ENCODE data around the gene KLHL25. TPM values are rescaled to one million over a fixed set of nuclear protein-coding genes. Genes with fewer than 3 reads are reported as not detected.
A peak's percentile ranks its signal among the peaks of the same experiment; 100 is the strongest.

Gene KLHL25
- total RNA-seq, 2 donors from 2014 or later = 6.6 to 12.7 TPM

DNA sequence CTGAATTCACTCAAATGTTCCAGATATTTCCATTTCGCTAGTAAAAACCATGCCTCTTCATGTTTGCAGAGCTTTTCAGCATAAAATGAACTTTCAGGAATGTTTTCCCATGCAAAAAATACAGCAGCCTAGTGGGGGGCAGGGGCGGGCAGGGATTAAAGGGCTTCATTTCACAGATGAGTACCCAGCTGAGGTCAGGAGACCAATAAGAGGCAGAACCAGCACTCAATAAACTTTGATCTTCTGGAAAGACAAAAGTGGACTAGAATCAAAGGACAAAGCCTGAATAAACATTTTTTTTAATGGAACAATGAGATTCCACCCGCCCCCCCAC is 8.0 kb downstream of the KLHL25 start:
- DNase-seq = no peak

DNA sequence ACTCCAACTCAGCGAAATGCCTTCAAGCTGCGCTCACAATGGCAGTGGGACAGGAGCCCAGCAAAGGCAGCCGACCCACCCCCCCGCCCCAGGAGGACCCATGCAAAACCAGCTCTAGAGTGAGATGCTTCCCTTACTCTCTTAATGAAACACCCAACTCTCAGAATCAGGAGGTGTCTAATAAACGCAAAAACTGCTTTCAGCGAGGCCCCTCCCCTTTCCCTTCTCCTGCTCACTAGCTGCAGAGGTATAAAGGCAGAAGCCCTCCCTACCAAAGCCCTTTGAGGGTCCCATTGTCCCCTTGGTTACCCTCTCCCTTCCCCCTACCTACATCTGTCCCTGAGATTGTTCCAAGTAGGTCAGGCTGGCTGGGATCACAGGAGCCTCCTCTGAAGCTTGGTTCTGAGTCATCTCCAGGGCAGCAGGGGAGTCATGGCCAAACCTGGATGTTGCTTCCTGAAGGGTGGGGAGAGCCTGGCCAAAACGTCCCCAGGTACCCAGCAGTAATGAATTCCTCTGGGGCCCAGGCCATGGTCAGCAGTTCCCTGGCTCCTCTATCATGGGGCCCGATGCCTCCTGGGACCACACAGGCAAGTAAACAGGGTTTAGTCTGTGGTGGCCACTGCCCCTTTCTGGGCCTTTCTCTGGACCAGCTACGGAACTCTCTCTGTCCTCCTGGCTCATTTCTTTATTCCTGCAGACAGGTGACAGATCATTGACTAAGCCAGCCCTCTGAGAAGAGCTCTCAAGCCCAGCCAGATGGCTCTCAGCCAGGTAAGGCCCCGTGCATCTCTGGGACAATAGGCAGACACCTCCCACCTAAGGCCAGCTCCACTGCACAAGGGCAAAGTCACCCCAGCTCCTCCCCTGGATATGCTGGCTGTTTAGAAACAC is 8.6 kb downstream of the KLHL25 start:
- Histone ChIP-seq H3K4me3 (no peak overlapping the region), H3K4me1 (peaks cover 13% of the 10 kb centered on the region), H3K9me3 (no peaks in the 10 kb centered on the region), H3K9ac (ENCODE audit: low read depth in 2 of 2, low read length in 2 of 2) (peak overlapping the region in 1 of 2 donors; percentile 20), H3K27me3 (no peaks in the 10 kb centered on the region), H3K27ac (no peak overlapping the region), H3K36me3 (no peaks in the 10 kb centered on the region)
- intact Hi-C loops (cut with DNase I) = no loop called here
- peak; percentile 83 for DNase-seq
- TF ChIP-seq, protein P1, sequence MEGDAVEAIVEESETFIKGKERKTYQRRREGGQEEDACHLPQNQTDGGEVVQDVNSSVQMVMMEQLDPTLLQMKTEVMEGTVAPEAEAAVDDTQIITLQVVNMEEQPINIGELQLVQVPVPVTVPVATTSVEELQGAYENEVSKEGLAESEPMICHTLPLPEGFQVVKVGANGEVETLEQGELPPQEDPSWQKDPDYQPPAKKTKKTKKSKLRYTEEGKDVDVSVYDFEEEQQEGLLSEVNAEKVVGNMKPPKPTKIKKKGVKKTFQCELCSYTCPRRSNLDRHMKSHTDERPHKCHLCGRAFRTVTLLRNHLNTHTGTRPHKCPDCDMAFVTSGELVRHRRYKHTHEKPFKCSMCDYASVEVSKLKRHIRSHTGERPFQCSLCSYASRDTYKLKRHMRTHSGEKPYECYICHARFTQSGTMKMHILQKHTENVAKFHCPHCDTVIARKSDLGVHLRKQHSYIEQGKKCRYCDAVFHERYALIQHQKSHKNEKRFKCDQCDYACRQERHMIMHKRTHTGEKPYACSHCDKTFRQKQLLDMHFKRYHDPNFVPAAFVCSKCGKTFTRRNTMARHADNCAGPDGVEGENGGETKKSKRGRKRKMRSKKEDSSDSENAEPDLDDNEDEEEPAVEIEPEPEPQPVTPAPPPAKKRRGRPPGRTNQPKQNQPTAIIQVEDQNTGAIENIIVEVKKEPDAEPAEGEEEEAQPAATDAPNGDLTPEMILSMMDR (IDR thresholded peaks at IDR 0.05) = no peak

More for the DNA sequence above, 8.0 kb downstream of the KLHL25 start:
- Histone ChIP-seq H3K4me1 (peaks cover 13% of the 10 kb centered on the region), H3K9me3 (no peaks in the 10 kb centered on the region), H3K4me3 (no peak overlapping the region), H3K27ac (no peak overlapping the region), H3K9ac (ENCODE audit: low read depth in 2 of 2, low read length in 2 of 2) (no peak overlapping the region), H3K36me3 (no peaks in the 10 kb centered on the region), H3K27me3 (no peaks in the 10 kb centered on the region)
- intact Hi-C loops (cut with DNase I) = no loop called here
- TF ChIP-seq, protein P1 (IDR thresholded peaks at IDR 0.05) = no peak

DNA sequence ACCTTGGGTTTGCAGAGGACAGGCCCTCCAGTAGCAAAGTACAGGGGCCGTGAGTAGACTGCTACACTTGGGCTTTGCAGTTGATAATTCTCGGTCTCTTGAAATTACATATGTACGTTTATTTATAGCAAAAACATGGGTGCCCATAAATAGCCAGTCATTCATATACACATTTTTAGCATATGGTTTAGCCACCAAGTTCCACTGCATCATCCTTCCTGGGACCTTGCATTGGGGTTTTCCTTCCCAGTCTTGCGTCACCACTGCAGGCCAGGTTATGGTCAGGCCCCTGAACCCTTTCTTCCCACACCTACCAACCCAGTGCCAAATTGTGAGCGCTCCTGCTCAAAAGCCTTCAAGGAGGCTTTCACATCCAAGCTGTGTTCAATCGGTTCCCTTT is 12.7 kb downstream of the KLHL25 start:
- intact Hi-C loops (cut with DNase I) = no loop called here
- no peak for DNase-seq

DNA sequence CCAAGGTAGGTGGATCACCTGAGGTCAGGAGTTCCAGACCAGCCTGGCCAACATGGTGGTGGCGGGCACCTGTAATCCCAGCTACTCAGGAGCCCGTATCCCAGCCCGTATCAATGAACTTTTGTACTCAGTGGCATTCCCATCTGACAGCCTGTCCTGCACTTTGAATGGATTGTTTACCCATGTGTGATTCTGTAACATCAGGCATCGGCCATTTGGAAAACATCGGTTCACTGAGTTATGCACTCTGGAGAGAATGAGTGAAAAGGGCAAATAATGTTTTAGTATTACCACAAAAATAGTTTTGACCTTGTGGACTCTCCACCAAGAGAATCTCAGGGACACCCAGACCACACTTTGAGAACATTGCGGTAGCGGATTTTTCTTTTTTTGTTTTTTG is 13.6 kb downstream of the KLHL25 start:
- Histone ChIP-seq H3K4me3 (no peak overlapping the region), H3K4me1 (peaks cover 7% of the 10 kb centered on the region), H3K27ac (no peak overlapping the region), H3K9ac (ENCODE audit: low read depth in 2 of 2, low read length in 2 of 2) (no peak overlapping the region), H3K36me3 (no peaks in the 10 kb centered on the region), H3K27me3 (no peaks in the 10 kb centered on the region), H3K9me3 (no peaks in the 10 kb centered on the region)
- DNase-seq = no peak
- intact Hi-C loops (cut with DNase I) = no loop called here
- TF ChIP-seq, protein P1 (IDR thresholded peaks at IDR 0.05) = no peak

More for the DNA sequence above, 12.7 kb downstream of the KLHL25 start:
- Histone ChIP-seq H3K4me1 (peaks cover 13% of the 10 kb centered on the region), H3K27me3 (no peaks in the 10 kb centered on the region), H3K36me3 (no peaks in the 10 kb centered on the region), H3K27ac (no peak overlapping the region), H3K9ac (ENCODE audit: low read depth in 2 of 2, low read length in 2 of 2) (no peak overlapping the region), H3K9me3 (no peaks in the 10 kb centered on the region), H3K4me3 (no peak overlapping the region)
- TF ChIP-seq, protein P1 (IDR thresholded peaks at IDR 0.05) = no peak

DNA sequence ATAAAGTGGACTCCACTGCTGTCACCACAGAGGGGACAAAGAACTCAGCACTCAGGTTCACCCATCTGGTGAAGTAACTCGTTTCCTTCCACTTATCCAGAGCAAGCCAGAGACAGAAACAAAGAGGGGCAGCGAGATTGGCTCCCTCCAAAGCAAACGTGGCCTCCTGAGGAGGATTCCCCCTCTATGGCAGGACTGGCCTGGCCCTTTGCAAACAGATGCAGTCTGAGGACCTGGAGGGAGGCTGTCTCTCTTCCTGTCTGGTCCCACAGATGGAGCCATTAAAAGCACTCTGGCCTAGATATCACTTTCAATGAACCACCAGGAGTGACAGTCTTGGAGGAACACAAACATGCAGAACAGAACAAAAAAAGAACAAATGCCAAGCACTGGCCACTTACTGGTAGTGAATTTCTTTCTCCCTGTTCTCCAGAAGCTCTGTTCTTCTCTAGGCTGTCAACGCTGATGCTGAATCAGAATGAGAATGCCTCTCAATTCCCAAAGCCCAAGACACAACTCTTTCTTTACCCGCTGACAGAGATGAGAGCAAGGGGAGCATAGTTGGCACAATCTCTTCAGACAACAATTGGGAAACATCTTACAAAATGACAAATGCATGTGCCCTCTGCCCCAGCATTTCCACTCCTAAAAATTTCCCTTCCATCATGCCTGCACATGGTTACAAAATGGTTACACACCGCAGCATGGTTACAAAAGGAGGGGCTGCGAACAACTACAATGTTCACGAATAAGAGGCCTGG is 14.3 kb downstream of the KLHL25 start:
- Histone ChIP-seq H3K4me1 (peaks cover 1% of the 10 kb centered on the region), H3K4me3 (no peak overlapping the region), H3K27me3 (no peaks in the 10 kb centered on the region), H3K9ac (ENCODE audit: low read depth in 2 of 2, low read length in 2 of 2) (no peak overlapping the region), H3K36me3 (no peaks in the 10 kb centered on the region), H3K27ac (no peak overlapping the region), H3K9me3 (no peaks in the 10 kb centered on the region)
- no peak for DNase-seq
- intact Hi-C loops (cut with DNase I) = no loop called here
- TF ChIP-seq, protein P1 (IDR thresholded peaks at IDR 0.05) = no peak
